Keratinocyte (primary cell): ENCODE results near the gene CKM. TPM values are rescaled to one million over a fixed set of nuclear protein-coding genes. Genes with fewer than 3 reads are reported as not detected.
A peak's percentile ranks its signal among the peaks of the same experiment; 100 is the strongest.

Experiments used
- DNase-seq: peaks from one replicate; pipeline ENCODE4 v3.0.0-alpha.2; 2011; ENCODE audit warnings: low read depth, missing footprints, low spot score
- FAIRE-seq: peaks from 2 replicates; lab custom pipeline; 2011; peaks lifted over from hg19 to GRCh38; lab: Jason Lieb, UNC
- H2AFZ ChIP-seq: 2 replicates; pipeline ENCODE4 v1.6.0; 2012; ENCODE audit warnings: low read length, control low read depth, inconsistent platforms; ENCODE audit not compliant: control insufficient read depth
- H3K27ac ChIP-seq: 2 replicates; pipeline ENCODE4 v1.5.1; 2011; ENCODE audit warnings: low read length; ENCODE audit not compliant: control insufficient read depth, insufficient read depth
- H3K27me3 ChIP-seq: 3 replicates; pipeline ENCODE4 v1.6.0; 2011; ENCODE audit warnings: low read length; ENCODE audit not compliant: control insufficient read depth, insufficient read depth; ENCODE audit errors: extremely low read depth
- H3K36me3 ChIP-seq, 2 experiments: 2 replicates in 1 of 2; 3 replicates in 1 of 2; pipeline ENCODE4 v1.5.1; 2011; ENCODE audit warnings: low read length in 2 of 2, mild to moderate bottlenecking in 1 of 2; ENCODE audit not compliant: control insufficient read depth in 2 of 2, insufficient read depth in 2 of 2; ENCODE audit errors: extremely low read depth in 1 of 2
- H3K4me1 ChIP-seq: 3 replicates; pipeline ENCODE4 v1.5.1; 2011; ENCODE audit warnings: low read length; ENCODE audit not compliant: control insufficient read depth, insufficient read depth; ENCODE audit errors: extremely low read depth
- H3K4me2 ChIP-seq: 3 replicates; pipeline ENCODE4 v1.6.0; 2011; ENCODE audit warnings: low read depth, low read length; ENCODE audit not compliant: control insufficient read depth, insufficient read depth; ENCODE audit errors: extremely low read depth
- H3K4me3 ChIP-seq, 3 experiments: fragments of 200-600 bp in 1 of 3; sonication (generic) in 1 of 3; 2 replicates in 2 of 3; 3 replicates in 1 of 3; pipeline ENCODE4 v1.5.1; 2011 to 2016; ENCODE audit warnings: low read length in 3 of 3, mild to moderate bottlenecking in 3 of 3, control low read depth in 2 of 3, inconsistent platforms in 1 of 3, low read depth in 1 of 3, mixed read lengths in 1 of 3, mixed run types in 1 of 3, moderate library complexity in 1 of 3; ENCODE audit not compliant: control insufficient read depth in 2 of 3, insufficient read depth in 2 of 3; ENCODE audit errors: extremely low read depth in 1 of 3
- H3K79me2 ChIP-seq: 2 replicates; pipeline ENCODE4 v1.6.0; 2012; ENCODE audit warnings: low read length; ENCODE audit not compliant: control insufficient read depth, insufficient read depth
- H3K9ac ChIP-seq: 3 replicates; pipeline ENCODE4 v1.6.0; 2011; ENCODE audit warnings: low read length; ENCODE audit not compliant: control insufficient read depth, insufficient read depth; ENCODE audit errors: extremely low read depth
- H3K9me1 ChIP-seq: 3 replicates; pipeline ENCODE4 v1.6.0; 2011; ENCODE audit warnings: low read length; ENCODE audit not compliant: control insufficient read depth, insufficient read depth; ENCODE audit errors: extremely low read depth
- H3K9me3 ChIP-seq: 2 replicates; pipeline ENCODE4 v1.5.1; 2012; ENCODE audit warnings: low read depth, low read length; ENCODE audit not compliant: control insufficient read depth
- H4K20me1 ChIP-seq: 3 replicates; pipeline ENCODE4 v1.6.0; 2011; ENCODE audit warnings: low read length; ENCODE audit not compliant: control insufficient read depth, insufficient read depth; ENCODE audit errors: extremely low read depth
- EZH2 ChIP-seq: IDR thresholded peaks from one replicate; pipeline ENCODE4 v1.6.1; 2012; ENCODE audit warnings: inconsistent platforms, mild to moderate bottlenecking, low read length, moderate library complexity
- dilution Hi-C: fragments of 300-500 bp; cut with MboI; formaldehyde crosslinking; loops from one replicate; pipeline ENCODE4 v1.7.0; 2020; ENCODE audit warnings: low sequenced_read_pairs; ENCODE audit not compliant: extremely low pct_ligation_motif_present
- polyA plus RNA-seq, 5 experiments: library from polyadenylated mRNA; depleted of rRNA in 3 of 5; stranded (reverse) in 3 of 5; stranded (forward) in 1 of 5; unstranded in 1 of 5; fragments of >200 nt; gene quantifications; 1 replicate in 1 of 5; 2 replicates in 3 of 5; 3 replicates in 1 of 5; pipeline versions ENCODE4 v1.2.1 to v1.2.3, GENCODE V29; 2011 to 2012; ENCODE audit warnings: missing spikeins in 2 of 5, low read depth in 1 of 5, low replicate concordance in 1 of 5
- TF ChIP-seq, protein P1 (sequence below), 3 experiments: IDR thresholded peaks in 1 of 3; conservative IDR thresholded peaks in 1 of 3; optimal IDR thresholded peaks in 1 of 3; 2 replicates in 2 of 3; 3 replicates in 1 of 3; pipeline versions ENCODE3 to v1.5.1; 2011; ENCODE audit warnings: low read length in 3 of 3, mild to moderate bottlenecking in 3 of 3, moderate library complexity in 2 of 3, control low read depth in 1 of 3, inconsistent platforms in 1 of 3; ENCODE audit not compliant: insufficient read depth in 2 of 3; ENCODE audit errors: extremely low read depth in 1 of 3

CKM gene
- polyA plus RNA-seq, 1 donor (not counting 4 experiments of a cell fraction or from before 2014, with no cell fraction given), result not detected

DNA sequence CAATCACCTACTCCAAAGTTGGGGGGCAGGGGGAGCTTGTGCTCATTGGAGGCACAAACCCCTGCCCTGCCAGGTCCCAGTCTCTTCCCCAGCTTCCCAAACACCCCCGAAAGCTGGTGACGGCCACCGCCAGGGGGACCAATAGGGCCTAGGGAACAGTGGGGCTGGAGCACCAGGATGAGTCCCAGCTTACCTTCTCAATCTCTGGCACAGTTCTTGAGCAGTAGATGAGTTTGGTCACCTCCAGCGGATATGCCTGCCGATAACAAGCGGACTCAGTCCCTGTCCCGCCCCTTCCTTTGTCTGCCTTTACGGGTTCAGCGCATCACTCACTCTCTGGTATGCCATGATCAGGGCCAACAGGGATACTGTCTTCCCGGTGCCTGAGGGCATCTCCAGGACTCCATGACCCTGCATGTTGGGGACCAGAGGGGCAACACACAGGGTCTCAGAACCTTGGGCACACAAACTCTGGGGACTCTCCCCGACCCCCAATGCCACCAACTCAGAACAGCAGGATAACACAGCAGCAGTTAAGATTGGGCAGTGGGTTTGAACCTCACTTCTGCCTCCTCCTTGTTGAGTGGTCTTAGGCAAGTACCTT lies 46.2 kb upstream of the CKM start:
- Histone ChIP-seq H3K36me3 (peaks cover 9 to 14% of the 10 kb centered on the region in 2 experiments), H3K9me1 (no peaks in the 10 kb centered on the region), H3K9me3 (no peaks in the 10 kb centered on the region), H3K4me1 (peaks cover 15% of the 10 kb centered on the region), H3K27me3 (no peaks in the 10 kb centered on the region), H2AFZ (no peak overlapping the region), H3K4me3 (peak overlapping the region in 1 of 3 experiments; percentile 27), H3K79me2 (peaks cover 14% of the 10 kb centered on the region), H3K27ac (no peak overlapping the region), H3K9ac (no peak overlapping the region), H3K4me2 (peak overlapping the region; percentile 85), H4K20me1 (no peaks in the 10 kb centered on the region)
- dilution Hi-C loops, result no loop called here
- FAIRE-seq (no peak), DNase-seq (no peak)
- TF ChIP-seq, protein P1, sequence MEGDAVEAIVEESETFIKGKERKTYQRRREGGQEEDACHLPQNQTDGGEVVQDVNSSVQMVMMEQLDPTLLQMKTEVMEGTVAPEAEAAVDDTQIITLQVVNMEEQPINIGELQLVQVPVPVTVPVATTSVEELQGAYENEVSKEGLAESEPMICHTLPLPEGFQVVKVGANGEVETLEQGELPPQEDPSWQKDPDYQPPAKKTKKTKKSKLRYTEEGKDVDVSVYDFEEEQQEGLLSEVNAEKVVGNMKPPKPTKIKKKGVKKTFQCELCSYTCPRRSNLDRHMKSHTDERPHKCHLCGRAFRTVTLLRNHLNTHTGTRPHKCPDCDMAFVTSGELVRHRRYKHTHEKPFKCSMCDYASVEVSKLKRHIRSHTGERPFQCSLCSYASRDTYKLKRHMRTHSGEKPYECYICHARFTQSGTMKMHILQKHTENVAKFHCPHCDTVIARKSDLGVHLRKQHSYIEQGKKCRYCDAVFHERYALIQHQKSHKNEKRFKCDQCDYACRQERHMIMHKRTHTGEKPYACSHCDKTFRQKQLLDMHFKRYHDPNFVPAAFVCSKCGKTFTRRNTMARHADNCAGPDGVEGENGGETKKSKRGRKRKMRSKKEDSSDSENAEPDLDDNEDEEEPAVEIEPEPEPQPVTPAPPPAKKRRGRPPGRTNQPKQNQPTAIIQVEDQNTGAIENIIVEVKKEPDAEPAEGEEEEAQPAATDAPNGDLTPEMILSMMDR (optimal IDR thresholded peaks at IDR 0.05 in 1 of 3, IDR thresholded peaks at IDR 0.05 in 1 of 3, conservative IDR thresholded peaks at IDR 0.05 in 1 of 3; ENCODE audit: extremely low read depth in 1 of 3, insufficient read depth in 2 of 3, low read length in 3 of 3), result no peak
- no peak for TF ChIP-seq EZH2

DNA sequence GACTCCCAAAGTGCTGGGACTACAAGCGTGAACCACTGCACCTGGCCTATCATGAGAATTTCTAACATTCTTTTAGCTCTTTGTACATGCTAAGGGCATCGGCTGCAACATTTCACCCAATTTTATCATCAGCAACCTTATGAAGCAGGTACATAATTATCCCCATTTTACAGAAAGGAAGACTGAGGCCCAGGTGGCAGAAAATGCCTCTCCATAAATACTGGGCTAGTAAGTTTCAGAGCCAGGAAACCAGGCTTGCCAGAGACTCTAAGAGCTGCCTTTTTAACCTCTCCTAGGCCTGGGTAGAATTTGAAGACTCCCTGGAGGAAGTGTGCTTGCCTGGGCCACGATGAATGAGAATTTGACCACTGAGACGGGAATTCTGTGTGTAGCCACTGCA lies 45.5 kb upstream of the CKM start:
- Histone ChIP-seq H3K27me3 (no peaks in the 10 kb centered on the region), H3K9me3 (no peaks in the 10 kb centered on the region), H3K9ac (no peak overlapping the region), H2AFZ (no peak overlapping the region), H4K20me1 (no peaks in the 10 kb centered on the region), H3K4me3 (no peak overlapping the region), H3K4me2 (no peak overlapping the region), H3K36me3 (peaks cover 10 to 14% of the 10 kb centered on the region in 2 experiments), H3K9me1 (no peaks in the 10 kb centered on the region), H3K4me1 (peaks cover 15% of the 10 kb centered on the region), H3K79me2 (peaks cover 14% of the 10 kb centered on the region), H3K27ac (no peak overlapping the region)
- TF ChIP-seq EZH2, result no peak
- TF ChIP-seq, protein P1 (optimal IDR thresholded peaks at IDR 0.05 in 1 of 3, IDR thresholded peaks at IDR 0.05 in 1 of 3, conservative IDR thresholded peaks at IDR 0.05 in 1 of 3; ENCODE audit: extremely low read depth in 1 of 3, insufficient read depth in 2 of 3, low read length in 3 of 3), result no peak
- DNase-seq (no peak), FAIRE-seq (no peak)
- dilution Hi-C loops, result no loop called here
